A673 (cell line): Measurements from ENCODE around the gene JAGN1.

ENCODE experiments used
- EZH2 ChIP-seq: fragments of 200-600 bp; sonication (generic); IDR thresholded peaks from 2 replicates; pipeline ENCODE4 v1.6.1; 2017; ENCODE audit warnings: borderline replicate concordance, low read depth, mild to moderate bottlenecking, mixed read lengths, antibody characterized with exemption, low read length; ENCODE audit not compliant: poor library complexity, severe bottlenecking
- TF ChIP-seq, protein P1 (sequence below): fragments of 300-800, 200-600 bp; sonication (generic); conservative IDR thresholded peaks from 2 replicates; pipeline ENCODE4 v1.5.1; 2017; ENCODE audit warnings: low read depth, mild to moderate bottlenecking, antibody characterized with exemption, low read length, moderate library complexity, mixed read lengths

DNA sequence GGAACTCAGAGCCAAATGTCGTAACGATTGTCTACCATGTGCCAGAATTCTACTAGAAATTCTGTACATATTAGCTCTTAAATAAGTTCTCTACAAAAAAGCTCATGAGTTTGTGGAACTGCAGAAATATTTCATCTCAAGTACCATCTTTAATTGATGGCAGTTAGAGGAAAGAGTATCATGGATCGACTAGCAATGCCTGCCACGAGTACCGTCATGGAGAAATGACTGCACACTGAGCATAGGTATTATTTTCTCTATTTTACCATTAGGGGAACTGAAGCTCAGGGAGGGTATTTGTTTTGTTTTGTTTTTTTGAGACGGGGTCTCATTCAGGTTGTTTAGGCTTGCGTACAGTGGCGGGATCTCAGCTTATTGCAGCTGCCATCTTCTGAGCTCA is 49.4 kb upstream of the JAGN1 start:
- TF ChIP-seq, protein P1, sequence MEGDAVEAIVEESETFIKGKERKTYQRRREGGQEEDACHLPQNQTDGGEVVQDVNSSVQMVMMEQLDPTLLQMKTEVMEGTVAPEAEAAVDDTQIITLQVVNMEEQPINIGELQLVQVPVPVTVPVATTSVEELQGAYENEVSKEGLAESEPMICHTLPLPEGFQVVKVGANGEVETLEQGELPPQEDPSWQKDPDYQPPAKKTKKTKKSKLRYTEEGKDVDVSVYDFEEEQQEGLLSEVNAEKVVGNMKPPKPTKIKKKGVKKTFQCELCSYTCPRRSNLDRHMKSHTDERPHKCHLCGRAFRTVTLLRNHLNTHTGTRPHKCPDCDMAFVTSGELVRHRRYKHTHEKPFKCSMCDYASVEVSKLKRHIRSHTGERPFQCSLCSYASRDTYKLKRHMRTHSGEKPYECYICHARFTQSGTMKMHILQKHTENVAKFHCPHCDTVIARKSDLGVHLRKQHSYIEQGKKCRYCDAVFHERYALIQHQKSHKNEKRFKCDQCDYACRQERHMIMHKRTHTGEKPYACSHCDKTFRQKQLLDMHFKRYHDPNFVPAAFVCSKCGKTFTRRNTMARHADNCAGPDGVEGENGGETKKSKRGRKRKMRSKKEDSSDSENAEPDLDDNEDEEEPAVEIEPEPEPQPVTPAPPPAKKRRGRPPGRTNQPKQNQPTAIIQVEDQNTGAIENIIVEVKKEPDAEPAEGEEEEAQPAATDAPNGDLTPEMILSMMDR = no peak
- no peak for TF ChIP-seq EZH2
